HepG2 (cell line): Measurements from ENCODE around the gene KCNAB2. TPM values are rescaled to one million over a fixed set of nuclear protein-coding genes. Genes with fewer than 3 reads are reported as not detected.
A peak's percentile ranks its signal among the peaks of the same experiment; 100 is the strongest.

Experiments used
- ATAC-seq: fragments of 200-7000 bp; cut with Tn5 transposase; 3 replicates; pipeline ENCODE4 v1.9.1; 2020; ENCODE audit warnings: mild to moderate bottlenecking, moderate library complexity
- BruUV-seq: library from RNA; stranded (reverse); fragments of 400-500 nt; replicated peaks from 2 replicates; lab custom pipeline; 2021; lab: Mats Ljungman, UMichigan
- CTCF ChIA-PET: fragments of 300-600 bp; formaldehyde crosslinking; extraction: SDS; loops from one replicate; lab custom pipeline; 2021; ENCODE audit warnings: low total read pairs, inconsistent platforms, low intra/inter-chr PET ratio; lab: Yijun Ruan, JAX
- POLR2A ChIA-PET: fragments of 350-600 bp; sonication (Branson Sonifier 250); formaldehyde crosslinking; loops from one replicate; lab custom pipeline; 2020; ENCODE audit warnings: antibody characterized with exemption, inconsistent platforms; lab: Yijun Ruan, JAX
- DNase-seq: peaks from one replicate; pipeline ENCODE4 v3.0.0-alpha.2; 2015; ENCODE audit warnings: low spot score
- FAIRE-seq: peaks from 3 replicates; lab custom pipeline; 2011; peaks lifted over from hg19 to GRCh38; lab: Jason Lieb, UNC
- H2AFZ ChIP-seq: one replicate; pipeline ENCODE4 v1.6.1; 2011; ENCODE audit warnings: low read length, inconsistent platforms
- H3K27ac ChIP-seq: fragments of 300-600 bp; 3 replicates; pipeline ENCODE4 v1.8.0; 2011; ENCODE audit warnings: mixed run types, mild to moderate bottlenecking, mixed read lengths, low read length, inconsistent platforms; ENCODE audit not compliant: insufficient read depth; ENCODE audit errors: extremely low read length
- H3K27me3 ChIP-seq, 2 experiments: fragments of 200-600 bp in 1 of 2; 2 replicates in 1 of 2; 3 replicates in 1 of 2; pipeline versions ENCODE4 v1.6.0 to v1.8.0; 2011; ENCODE audit warnings: low read length in 2 of 2, mild to moderate bottlenecking in 2 of 2, moderate library complexity in 2 of 2, inconsistent platforms in 1 of 2; ENCODE audit not compliant: insufficient read depth in 2 of 2, control insufficient read depth in 1 of 2
- H3K36me3 ChIP-seq, 2 experiments: fragments of 200-600 bp in 1 of 2; replicated peaks in 1 of 2; 2 replicates in 1 of 2; 3 replicates in 1 of 2; pipeline versions ENCODE4 v1.5.1 to v1.8.0; 2011; ENCODE audit warnings: low read length in 2 of 2, inconsistent platforms in 1 of 2; ENCODE audit not compliant: insufficient read depth in 2 of 2, control insufficient read depth in 1 of 2
- H3K4me1 ChIP-seq: 2 replicates; pipeline ENCODE4 v1.5.1; 2012; ENCODE audit warnings: low read length, inconsistent platforms; ENCODE audit not compliant: insufficient read depth
- H3K4me2 ChIP-seq: 2 replicates; pipeline ENCODE4 v1.6.0; 2011; ENCODE audit warnings: low read depth, low read length, inconsistent platforms
- H3K4me3 ChIP-seq, 3 experiments: fragments of 200-600 bp in 1 of 3; sonication (generic), shearing (Covaris generic) in 1 of 3; replicated peaks in 1 of 3; 2 replicates each; pipeline ENCODE4 v1.5.1; 2011 to 2016; ENCODE audit warnings: low read length in 3 of 3, inconsistent platforms in 2 of 3, low read depth in 2 of 3, mild to moderate bottlenecking in 2 of 3, control low read depth in 1 of 3, mixed read lengths in 1 of 3; ENCODE audit not compliant: insufficient read depth in 1 of 3
- H3K79me2 ChIP-seq: one replicate; pipeline ENCODE4 v1.6.1; 2011; ENCODE audit warnings: low read length, inconsistent platforms; ENCODE audit not compliant: insufficient read depth
- H3K9ac ChIP-seq: 2 replicates; pipeline ENCODE4 v1.6.0; 2011; ENCODE audit warnings: mild to moderate bottlenecking, low read depth, low read length, inconsistent platforms; ENCODE audit not compliant: insufficient read depth
- H3K9me3 ChIP-seq: 2 replicates; pipeline ENCODE4 v1.5.1; 2012; ENCODE audit warnings: mild to moderate bottlenecking, low read length
- H4K20me1 ChIP-seq: 2 replicates; pipeline ENCODE4 v1.6.0; 2011; ENCODE audit warnings: inconsistent platforms, mild to moderate bottlenecking, low read length, moderate library complexity; ENCODE audit not compliant: insufficient read depth
- ASH2L ChIP-seq: fragments of 300-600, 200-600 bp; sonication (generic); IDR thresholded peaks from 2 replicates; pipeline ENCODE4 v1.7.0; 2017; ENCODE audit warnings: low read depth, mild to moderate bottlenecking, moderate library complexity, mixed read lengths, low read length; ENCODE audit not compliant: insufficient read length
- FOSL2 ChIP-seq: sonication (generic); formaldehyde crosslinking; IDR thresholded peaks from 2 replicates; pipeline ENCODE4 v1.4.0; 2020; ENCODE audit warnings: missing genetic modification reagents
- ZNF850 ChIP-seq: sonication (generic); formaldehyde crosslinking; conservative IDR thresholded peaks from 2 replicates; pipeline ENCODE4 v1.9.0; 2021; ENCODE audit warnings: mild to moderate bottlenecking, missing genetic modification reagents
- WGBS: methylation state at CpG from one replicate; pipeline ENCODE4 v1.1.6; 2017; ENCODE audit warnings: low lambda C conversion rate; 5-methylcytosine and 5-hydroxymethylcytosine counted together
- in situ Hi-C: cut with HindIII; loops from 2 replicates; pipeline ENCODE4 v1.10.0; 2017; ENCODE audit warnings: low pct_unique_long_range_greater_than_20kb; ENCODE audit not compliant: extremely low pct_ligation_motif_present
- intact Hi-C: fragments of 100-400 bp; cut with micrococcal nuclease; formaldehyde crosslinking; loops from one replicate; pipeline ENCODE4 v1.10.0; 2022; ENCODE audit not compliant: unreplicated experiment
- polyA plus RNA-seq, 8 experiments: library from polyadenylated mRNA; depleted of rRNA in 3 of 8; stranded (reverse) in 7 of 8; unstranded in 1 of 8; fragments of >200 nt; fragmentation: Illumina TruSeq in 4 of 8; extraction: Trizol in 4 of 8; gene quantifications; 2 replicates each; pipeline versions ENCODE4 v1.2.1 to v1.2.3, GENCODE V29; 2011 to 2016; ENCODE audit warnings: low read depth in 4 of 8, missing spikeins in 1 of 8, mixed read lengths in 1 of 8; ENCODE audit not compliant: insufficient read depth in 1 of 8
- total RNA-seq, 5 experiments: library from RNA; depleted of rRNA; stranded (reverse); fragments of >200 nt; fragmentation: Illumina TruSeq; extraction: Trizol; gene quantifications; 2 replicates each; pipeline ENCODE4 v1.2.3, GENCODE V29; 2016; ENCODE audit warnings: low read depth in 1 of 5
- TF ChIP-seq, protein P1 (sequence below), 2 experiments: sonication (generic) in 1 of 2; formaldehyde crosslinking in 1 of 2; IDR thresholded peaks; 2 replicates each; pipeline versions ENCODE4 v1.6.1 to v1.9.0; 2014 to 2022; ENCODE audit warnings: antibody characterized with exemption in 1 of 2, borderline replicate concordance in 1 of 2, inconsistent platforms in 1 of 2, low read depth in 1 of 2, missing genetic modification reagents in 1 of 2
- TF ChIP-seq, protein P2 (sequence below): sonication (generic); formaldehyde crosslinking; IDR thresholded peaks from 2 replicates; pipeline ENCODE4 v1.5.0; 2020; ENCODE audit warnings: mild to moderate bottlenecking, missing genetic modification reagents
- TF ChIP-seq, protein P3 (sequence below), 2 experiments: fragments of 450-650 bp in 1 of 2; sonication (generic) in 1 of 2; formaldehyde crosslinking; IDR thresholded peaks; 2 replicates each; pipeline versions ENCODE4 v1.5.0 to v1.8.0; 2020 to 2022; ENCODE audit warnings: mild to moderate bottlenecking in 1 of 2, missing genetic modification reagents in 1 of 2

Gene KCNAB2
- total and polyA plus RNA-seq, 2 of the 13 experiments (the other 11 are each of a cell fraction or from before 2014, with no cell fraction given) = 6.2 to 8.8 TPM

DNA sequence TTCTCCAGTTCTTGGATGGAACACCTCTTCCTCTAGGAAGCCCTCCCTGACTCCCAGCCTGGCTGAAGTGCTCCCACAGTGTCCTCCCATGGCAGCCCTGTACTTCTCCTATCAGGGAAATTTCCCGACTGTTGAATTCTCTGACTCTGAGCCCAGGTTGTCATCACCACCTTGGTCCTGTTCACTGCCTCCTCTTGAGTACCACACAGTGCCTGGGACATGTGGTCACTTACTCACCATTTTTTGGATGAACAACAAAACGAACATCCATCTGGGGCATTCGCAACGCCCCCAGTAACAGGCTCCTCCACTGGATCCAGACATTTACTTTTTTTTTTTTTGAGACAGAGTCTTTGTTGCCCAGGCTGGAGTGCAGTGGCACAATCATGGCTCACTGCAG is 97.0 kb downstream of the KCNAB2 start (continued):
- TF ChIP-seq, protein P1, sequence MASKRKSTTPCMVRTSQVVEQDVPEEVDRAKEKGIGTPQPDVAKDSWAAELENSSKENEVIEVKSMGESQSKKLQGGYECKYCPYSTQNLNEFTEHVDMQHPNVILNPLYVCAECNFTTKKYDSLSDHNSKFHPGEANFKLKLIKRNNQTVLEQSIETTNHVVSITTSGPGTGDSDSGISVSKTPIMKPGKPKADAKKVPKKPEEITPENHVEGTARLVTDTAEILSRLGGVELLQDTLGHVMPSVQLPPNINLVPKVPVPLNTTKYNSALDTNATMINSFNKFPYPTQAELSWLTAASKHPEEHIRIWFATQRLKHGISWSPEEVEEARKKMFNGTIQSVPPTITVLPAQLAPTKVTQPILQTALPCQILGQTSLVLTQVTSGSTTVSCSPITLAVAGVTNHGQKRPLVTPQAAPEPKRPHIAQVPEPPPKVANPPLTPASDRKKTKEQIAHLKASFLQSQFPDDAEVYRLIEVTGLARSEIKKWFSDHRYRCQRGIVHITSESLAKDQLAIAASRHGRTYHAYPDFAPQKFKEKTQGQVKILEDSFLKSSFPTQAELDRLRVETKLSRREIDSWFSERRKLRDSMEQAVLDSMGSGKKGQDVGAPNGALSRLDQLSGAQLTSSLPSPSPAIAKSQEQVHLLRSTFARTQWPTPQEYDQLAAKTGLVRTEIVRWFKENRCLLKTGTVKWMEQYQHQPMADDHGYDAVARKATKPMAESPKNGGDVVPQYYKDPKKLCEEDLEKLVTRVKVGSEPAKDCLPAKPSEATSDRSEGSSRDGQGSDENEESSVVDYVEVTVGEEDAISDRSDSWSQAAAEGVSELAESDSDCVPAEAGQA (IDR thresholded peaks at IDR 0.05; ENCODE audit: low read depth) = no peak
- TF ChIP-seq, protein P1 (CRISPR knock-in tag; IDR thresholded peaks at IDR 0.05; ENCODE audit: borderline replicate concordance) = no peak

DNA sequence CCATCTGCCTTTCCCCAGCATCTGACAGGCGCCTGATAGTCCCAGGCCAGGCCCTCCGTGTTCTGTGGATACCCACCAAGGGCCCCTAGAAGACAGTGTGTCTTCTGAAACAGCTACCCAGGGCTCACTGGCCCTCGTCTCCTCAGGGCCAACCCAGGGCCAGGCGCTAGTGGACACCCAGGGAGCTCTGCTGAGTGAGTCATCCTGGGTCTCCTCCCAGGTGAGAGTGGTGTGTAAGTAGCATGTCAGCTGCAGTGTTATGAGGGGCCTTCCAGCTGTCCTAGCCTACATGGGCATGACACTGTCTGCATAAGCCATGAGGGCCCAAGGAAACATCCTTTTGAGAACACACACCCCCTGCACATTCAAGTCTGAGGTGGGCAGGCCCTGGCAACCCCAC is 97.7 kb downstream of the KCNAB2 start:
- CTCF ChIA-PET = no interaction called here
- Histone ChIP-seq H3K9me3 (no peaks in the 10 kb centered on the region), H2AFZ (no peak overlapping the region), H3K4me3 (no peak overlapping the region), H3K36me3 (no peaks in the 10 kb centered on the region), H3K79me2 (no peaks in the 10 kb centered on the region), H3K4me2 (no peak overlapping the region)
- no peak; the same call in 2 of the 3 replicates for ATAC-seq
- no peak for DNase-seq
- 0 out of 2 replicates have a peak, but pooled peaks have one; percentile 20 for TF ChIP-seq FOSL2 (CRISPR knock-in tag)
- TF ChIP-seq, protein P2, sequence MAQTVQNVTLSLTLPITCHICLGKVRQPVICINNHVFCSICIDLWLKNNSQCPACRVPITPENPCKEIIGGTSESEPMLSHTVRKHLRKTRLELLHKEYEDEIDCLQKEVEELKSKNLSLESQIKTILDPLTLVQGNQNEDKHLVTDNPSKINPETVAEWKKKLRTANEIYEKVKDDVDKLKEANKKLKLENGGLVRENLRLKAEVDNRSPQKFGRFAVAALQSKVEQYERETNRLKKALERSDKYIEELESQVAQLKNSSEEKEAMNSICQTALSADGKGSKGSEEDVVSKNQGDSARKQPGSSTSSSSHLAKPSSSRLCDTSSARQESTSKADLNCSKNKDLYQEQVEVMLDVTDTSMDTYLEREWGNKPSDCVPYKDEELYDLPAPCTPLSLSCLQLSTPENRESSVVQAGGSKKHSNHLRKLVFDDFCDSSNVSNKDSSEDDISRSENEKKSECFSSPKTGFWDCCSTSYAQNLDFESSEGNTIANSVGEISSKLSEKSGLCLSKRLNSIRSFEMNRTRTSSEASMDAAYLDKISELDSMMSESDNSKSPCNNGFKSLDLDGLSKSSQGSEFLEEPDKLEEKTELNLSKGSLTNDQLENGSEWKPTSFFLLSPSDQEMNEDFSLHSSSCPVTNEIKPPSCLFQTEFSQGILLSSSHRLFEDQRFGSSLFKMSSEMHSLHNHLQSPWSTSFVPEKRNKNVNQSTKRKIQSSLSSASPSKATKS = no peak
- TF ChIP-seq ASH2L = no peak
- TF ChIP-seq, protein P3, sequence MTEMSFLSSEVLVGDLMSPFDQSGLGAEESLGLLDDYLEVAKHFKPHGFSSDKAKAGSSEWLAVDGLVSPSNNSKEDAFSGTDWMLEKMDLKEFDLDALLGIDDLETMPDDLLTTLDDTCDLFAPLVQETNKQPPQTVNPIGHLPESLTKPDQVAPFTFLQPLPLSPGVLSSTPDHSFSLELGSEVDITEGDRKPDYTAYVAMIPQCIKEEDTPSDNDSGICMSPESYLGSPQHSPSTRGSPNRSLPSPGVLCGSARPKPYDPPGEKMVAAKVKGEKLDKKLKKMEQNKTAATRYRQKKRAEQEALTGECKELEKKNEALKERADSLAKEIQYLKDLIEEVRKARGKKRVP (CRISPR knock-in tag; IDR thresholded peaks at IDR 0.05) = no peak
- no peak for TF ChIP-seq ZNF850 (CRISPR knock-in tag)
- TF ChIP-seq, all 625 proteins: peak for 1
- in situ Hi-C loops (no loop called here), intact Hi-C loops (no loop called here)
- BruUV-seq = no TSS peak
- no peak for FAIRE-seq
- H3K27ac ChIP-seq = no peak overlapping the region
- H3K27me3 ChIP-seq = peaks cover 14 to 82% of the 10 kb centered on the region in 2 experiments
- WGBS = 7% methylated on average over 3 of the region's 4 CpGs
- POLR2A ChIA-PET = no interaction called here
- no peaks in the 10 kb centered on the region for H3K4me1 ChIP-seq
- H3K9ac ChIP-seq = no peak overlapping the region
- H4K20me1 ChIP-seq = peaks cover 12% of the 10 kb centered on the region; the same call in 1 of the 2 replicates
